CD14-positive monocyte (primary cell): ENCODE data around the gene MRPL4. TPM values are rescaled to one million over a fixed set of nuclear protein-coding genes. Genes with fewer than 3 reads are reported as not detected.

Source experiments
- DNase-seq, 3 donors: peaks; one replicate each; pipeline ENCODE4 v3.0.0-alpha.2; 2011 to 2022
- H2AFZ ChIP-seq: 2 replicates; pipeline ENCODE4 v1.6.0; 2012; ENCODE audit warnings: mild to moderate bottlenecking, low read depth, low read length, inconsistent platforms; ENCODE audit not compliant: insufficient read depth, poor library complexity, severe bottlenecking
- H3K27ac ChIP-seq, 2 donors: 1 replicate in 1 of 2; 2 replicates in 1 of 2; pipeline ENCODE4 v1.5.1; 2012 to 2013; ENCODE audit warnings: low read length in 2 of 2, control low read depth in 1 of 2, inconsistent platforms in 1 of 2, low read depth in 1 of 2, mild to moderate bottlenecking in 1 of 2
- H3K27me3 ChIP-seq, 2 donors: one replicate each; pipeline versions ENCODE4 v1.6.0 to v1.6.1; 2011 to 2013; ENCODE audit warnings: low read length in 2 of 2; ENCODE audit not compliant: control insufficient read depth in 2 of 2, insufficient read depth in 2 of 2
- H3K36me3 ChIP-seq, 2 donors: replicated peaks in 1 of 2; 1 replicate in 1 of 2; 2 replicates in 1 of 2; pipeline versions ENCODE4 v1.5.1 to v1.6.1; 2012 to 2013; ENCODE audit warnings: low read length in 2 of 2, control low read depth in 1 of 2, inconsistent platforms in 1 of 2, mild to moderate bottlenecking in 1 of 2; ENCODE audit not compliant: insufficient read depth in 2 of 2, control insufficient read depth in 1 of 2
- H3K4me1 ChIP-seq, 2 donors: 1 replicate in 1 of 2; 2 replicates in 1 of 2; pipeline versions ENCODE4 v1.5.1 to v1.6.1; 2012 to 2013; ENCODE audit warnings: low read length in 2 of 2, control low read depth in 1 of 2, inconsistent platforms in 1 of 2, mild to moderate bottlenecking in 1 of 2, moderate library complexity in 1 of 2; ENCODE audit not compliant: insufficient read depth in 2 of 2, control insufficient read depth in 1 of 2
- H3K4me2 ChIP-seq: replicated peaks from 2 replicates; pipeline ENCODE3; 2012; ENCODE audit warnings: low read length, moderate library complexity, mild to moderate bottlenecking; ENCODE audit not compliant: poor library complexity, severe bottlenecking; ENCODE audit errors: extremely low read depth
- H3K4me3 ChIP-seq, 3 experiments: fragments of 200-600 bp in 1 of 3; sonication (generic) in 1 of 3; replicated peaks in 1 of 3; 1 replicate in 2 of 3; 2 replicates in 1 of 3; pipeline ENCODE4 v1.5.1; 2011 to 2013; ENCODE audit warnings: low read length in 3 of 3, mild to moderate bottlenecking in 3 of 3, control low read depth in 2 of 3, low read depth in 2 of 3, inconsistent platforms in 1 of 3, moderate library complexity in 1 of 3
- H3K79me2 ChIP-seq: 2 replicates; pipeline ENCODE4 v1.6.0; 2012; ENCODE audit warnings: mild to moderate bottlenecking, control low read depth, inconsistent platforms, low read length, moderate library complexity; ENCODE audit not compliant: insufficient read depth
- H3K9ac ChIP-seq: 2 replicates; pipeline ENCODE4 v1.6.0; 2017; ENCODE audit warnings: low read length, mild to moderate bottlenecking; ENCODE audit not compliant: insufficient read depth, poor library complexity, severe bottlenecking
- H3K9me3 ChIP-seq, 2 donors: replicated peaks in 1 of 2; 1 replicate in 1 of 2; 2 replicates in 1 of 2; pipeline versions ENCODE4 v1.5.1 to v1.6.1; 2012 to 2013; ENCODE audit warnings: low read length in 2 of 2, control low read depth in 1 of 2; ENCODE audit not compliant: control insufficient read depth in 1 of 2, insufficient read depth in 1 of 2
- H4K20me1 ChIP-seq: 2 replicates; pipeline ENCODE4 v1.6.0; 2012; ENCODE audit warnings: mild to moderate bottlenecking, low read length, control low read depth, moderate library complexity; ENCODE audit not compliant: insufficient read depth
- H3K27ac Mint-ChIP-seq, 7 donors: one replicate each; pipeline ENCODE4 v1.8.0; 2020; ENCODE audit warnings: mild to moderate bottlenecking in 7 of 7, mixed read lengths in 7 of 7, moderate library complexity in 6 of 7, inconsistent platforms in 2 of 7
- H3K27me3 Mint-ChIP-seq, 3 donors: one replicate each; pipeline ENCODE4 v1.8.0; 2021 to 2022; ENCODE audit warnings: low read depth in 3 of 3, mild to moderate bottlenecking in 3 of 3, mixed read lengths in 3 of 3, moderate library complexity in 3 of 3, inconsistent platforms in 1 of 3
- H3K36me3 Mint-ChIP-seq, 2 donors: one replicate each; pipeline ENCODE4 v1.8.0; 2020; ENCODE audit warnings: mixed read lengths in 2 of 2, inconsistent platforms in 1 of 2, mild to moderate bottlenecking in 1 of 2
- H3K4me1 Mint-ChIP-seq: one replicate; pipeline ENCODE4 v1.8.0; 2020; ENCODE audit warnings: mild to moderate bottlenecking, mixed read lengths
- H3K4me3 Mint-ChIP-seq, 2 donors: one replicate each; pipeline ENCODE4 v1.8.0; 2020; ENCODE audit warnings: mild to moderate bottlenecking in 2 of 2, mixed read lengths in 2 of 2, moderate library complexity in 1 of 2
- H3K9me3 Mint-ChIP-seq, 7 donors: one replicate each; pipeline ENCODE4 v1.8.0; 2020 to 2022; ENCODE audit warnings: mixed read lengths in 7 of 7, mild to moderate bottlenecking in 6 of 7, moderate library complexity in 6 of 7, inconsistent platforms in 2 of 7
- CTCF ChIP-seq: fragments of 200-600 bp; IDR thresholded peaks from one replicate; pipeline ENCODE4 v1.8.0; 2022; ENCODE audit warnings: antibody characterized with exemption, mild to moderate bottlenecking
- WGBS: methylation state at CpG from one replicate; pipeline ENCODE4 v1.1.5; 2013; ENCODE audit warnings: missing lambda C conversion rate; ENCODE audit not compliant: insufficient coverage; 5-methylcytosine and 5-hydroxymethylcytosine counted together
- intact Hi-C, 2 donors: fragments of 100-400 bp; cut with micrococcal nuclease; formaldehyde crosslinking; loops; one replicate each; pipeline versions ENCODE4 v1.15.0 to v1.15.1; 2023
- polyA plus RNA-seq, 3 donors: library from polyadenylated mRNA; depleted of rRNA in 1 of 3; unstranded in 2 of 3; stranded (reverse) in 1 of 3; fragments of 300-500 nt in 2 of 3; fragments of >200 nt in 1 of 3; fragmentation: Illumina TruSeq in 2 of 3; gene quantifications; 1 replicate in 2 of 3; 2 replicates in 1 of 3; pipeline ENCODE4 v1.2.3, GENCODE V29; 2012 to 2021

Gene MRPL4
- polyA plus RNA-seq, 3 donors: 20.4 to 40.2 (median 22.7) TPM

- peaks cover 0 to 23% (median 10%) of the 10 kb centered on the region in 7 donors for H3K9me3 Mint-ChIP-seq
- DNase-seq: peak in 1 of 3 donors; percentile 27
- H3K4me1 ChIP-seq: peaks cover 52 to 58% of the 10 kb centered on the region in 2 donors
- peaks cover 59 to 66% of the 10 kb centered on the region in 2 donors for H3K36me3 Mint-ChIP-seq
- peaks cover 9 to 30% of the 10 kb centered on the region in 2 donors for H3K27me3 ChIP-seq
- H3K4me2 ChIP-seq: no peak overlapping the region
- H3K9me3 ChIP-seq: no peaks in the 10 kb centered on the region
- intact Hi-C loops: no loop called here
- no peak for TF ChIP-seq CTCF
- H3K4me3 ChIP-seq: no peak overlapping the region
- no peaks in the 10 kb centered on the region for H3K79me2 ChIP-seq
- 0% methylated on average over 1 of the region's 4 CpGs for WGBS
- peaks cover 43 to 54% of the 10 kb centered on the region in 2 donors for H3K36me3 ChIP-seq
- H4K20me1 ChIP-seq: peaks cover 67% of the 10 kb centered on the region
- H3K4me3 Mint-ChIP-seq: no peak overlapping the region
- H2AFZ ChIP-seq: no peak overlapping the region
- peaks cover 26 to 36% (median 32%) of the 10 kb centered on the region in 3 donors for H3K27me3 Mint-ChIP-seq
- H3K4me1 Mint-ChIP-seq: peaks cover 52% of the 10 kb centered on the region
- H3K9ac ChIP-seq: no peak overlapping the region
- peak overlapping the region in 3 of 7 donors; percentile 37 to 64 (median 40) for H3K27ac Mint-ChIP-seq
- H3K27ac ChIP-seq: no peak overlapping the region
Measured at GRCh38 chr19:10285393-10285792, 33.4 kb downstream of the MRPL4 start.

- DNase-seq: peak in 2 of 3 donors; percentile 18 to 53
- WGBS: 1% methylated on average over 54 of the region's 59 CpGs
- Histone ChIP-seq H3K9me3 (peaks cover 0 to 4% of the 10 kb centered on the region in 2 donors), H4K20me1 (peaks cover 55% of the 10 kb centered on the region), H3K79me2 (no peaks in the 10 kb centered on the region), H3K4me3 (peak within 1 kb of the TSS; percentile 32 to 74 (median 55)), H3K4me1 (peaks cover 69 to 75% of the 10 kb centered on the region in 2 donors), H3K27ac (peak within 1 kb of the TSS; percentile 18 to 51), H3K9ac (peak within 1 kb of the TSS; percentile 33), H3K4me2 (peak within 1 kb of the TSS; percentile 78), H2AFZ (peak within 1 kb of the TSS; percentile 67), H3K27me3 (peaks cover 20 to 47% of the 10 kb centered on the region in 2 donors), H3K36me3 (peaks cover 36 to 40% of the 10 kb centered on the region in 2 donors)
- intact Hi-C loops: no loop called here
- H3K27ac Mint-ChIP-seq: peak within 1 kb of the TSS; percentile 37 to 83 (median 64)
- H3K4me3 Mint-ChIP-seq: peak within 1 kb of the TSS; percentile 71 to 91
- peaks cover 0 to 31% (median 17%) of the 10 kb centered on the region in 7 donors for H3K9me3 Mint-ChIP-seq
- TF ChIP-seq CTCF: no peak
- peaks cover 36 to 53% (median 48%) of the 10 kb centered on the region in 3 donors for H3K27me3 Mint-ChIP-seq
- peaks cover 68% of the 10 kb centered on the region for H3K4me1 Mint-ChIP-seq
- H3K36me3 Mint-ChIP-seq: peaks cover 50 to 51% of the 10 kb centered on the region in 2 donors
Measured at GRCh38 chr19:10286803-10287737, 35.1 kb downstream of the MRPL4 start, which contains the start of gene ICAM4. Gene ICAM4, plus strand, starts transcription at chr19:10286955. Its CDS starts 58 bp downstream, at chr19:10287013.
